Stimulated activated CD8-positive, alpha-beta memory T cell treated with anti-CD3 and anti-CD28 coated beads, Interleukin-15, amount 100 ng/mL, for 24 hours (primary cell): ENCODE measurements around the gene PLEKHG7.
"Not testable (repeated sequence)": the region's sequence is repeated elsewhere in the genome, so short reads cannot be mapped to it uniquely, and the experiment has no call there.

Source experiments
- DNase-seq: peaks from one replicate; pipeline ENCODE4 v3.0.0-alpha.2; 2020; ENCODE audit warnings: low read depth

Gene PLEKHG7

DNA sequence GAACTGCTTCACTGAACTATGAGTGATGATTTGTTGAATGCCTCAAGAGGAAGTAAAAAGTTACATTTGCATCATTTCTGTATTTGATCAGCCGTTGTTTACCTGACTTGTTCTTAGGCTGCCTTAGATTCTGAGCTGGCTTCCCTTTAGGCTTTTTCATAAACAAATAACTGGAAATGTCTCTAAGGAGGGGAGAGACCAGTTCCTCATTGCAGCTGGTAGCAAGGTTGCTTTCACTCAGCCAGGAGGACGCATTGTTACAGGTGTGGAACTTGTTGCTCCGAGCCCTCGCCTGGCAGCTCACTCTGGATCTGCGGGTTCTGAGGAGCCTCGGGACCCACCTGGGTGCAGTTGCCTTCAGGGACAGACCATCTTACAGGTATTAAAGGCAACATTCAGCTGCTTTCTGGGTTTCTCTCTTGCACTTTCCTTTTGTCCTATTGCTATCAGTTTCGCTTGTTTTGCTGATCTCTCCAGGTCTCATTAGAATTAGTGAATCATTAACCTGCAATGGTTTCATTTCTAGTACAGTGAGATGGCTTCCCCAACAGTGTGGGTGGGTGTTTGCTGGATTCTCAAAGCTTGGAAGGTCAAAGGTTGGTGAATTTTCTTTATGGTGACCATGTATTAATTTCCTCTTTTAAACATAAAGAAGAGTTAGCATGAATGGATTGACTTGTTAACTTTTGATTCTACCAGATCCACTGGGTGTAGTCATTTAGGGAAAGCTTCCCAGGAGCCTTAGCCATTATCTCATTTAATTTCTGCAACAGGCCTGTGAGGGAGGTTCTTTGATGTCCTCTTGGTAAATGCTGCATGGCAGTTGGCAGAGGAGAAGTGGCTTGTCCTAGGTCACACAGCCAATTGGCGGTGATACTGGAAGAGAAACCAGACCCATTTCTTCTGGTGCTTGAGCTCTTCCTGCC lies at the start of gene PLEKHG7:
Gene PLEKHG7, plus strand, starts transcription at position 236 of the 926 bp plus-strand sequence. CDS start 3,643 bp downstream, outside the sequence.
- no peak for DNase-seq

- not testable (repeated sequence) for DNase-seq
These were observed 48.5 kb upstream of the PLEKHG7 start for GRCh38 chr12:92654256-92654655.

DNA sequence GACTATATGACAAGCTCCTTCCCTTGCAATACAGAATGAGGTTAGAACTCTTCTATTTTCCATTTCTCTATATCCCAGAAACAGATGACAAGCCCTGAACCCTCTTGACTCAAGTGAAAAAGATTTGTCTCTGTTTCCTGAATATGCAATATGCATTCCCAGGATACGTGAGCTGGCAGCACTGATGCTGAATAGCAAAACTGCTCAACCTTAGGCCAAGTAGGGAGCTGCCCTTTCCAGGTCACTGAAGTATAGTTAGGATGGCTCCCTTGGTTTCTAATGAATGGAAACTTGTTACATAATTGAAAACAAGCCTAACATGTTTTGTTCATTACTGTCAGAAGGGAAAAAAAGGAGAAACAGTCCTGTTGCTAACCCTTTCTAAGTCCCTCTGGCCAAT lies 47.9 kb upstream of the PLEKHG7 start:
- no peak for DNase-seq

DNA sequence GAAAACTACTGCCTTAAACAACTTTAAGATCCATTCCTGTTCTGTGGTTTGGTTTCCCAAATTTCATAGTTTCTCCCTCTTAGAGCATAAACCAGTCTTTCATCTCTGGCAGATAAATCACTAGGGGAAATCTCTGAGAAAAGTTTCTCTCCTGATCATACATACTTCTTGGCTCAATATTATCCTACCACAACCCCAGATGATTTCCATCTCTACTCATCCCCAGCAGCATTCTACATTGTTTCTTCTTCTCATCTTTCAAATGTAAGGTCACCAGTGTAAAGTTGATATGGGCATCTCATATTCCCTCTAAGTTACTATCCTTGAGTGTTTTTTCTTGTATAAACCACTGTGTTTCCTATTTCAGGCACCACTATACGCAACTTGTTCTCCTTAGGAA lies 45.9 kb upstream of the PLEKHG7 start:
- no peak for DNase-seq

DNA sequence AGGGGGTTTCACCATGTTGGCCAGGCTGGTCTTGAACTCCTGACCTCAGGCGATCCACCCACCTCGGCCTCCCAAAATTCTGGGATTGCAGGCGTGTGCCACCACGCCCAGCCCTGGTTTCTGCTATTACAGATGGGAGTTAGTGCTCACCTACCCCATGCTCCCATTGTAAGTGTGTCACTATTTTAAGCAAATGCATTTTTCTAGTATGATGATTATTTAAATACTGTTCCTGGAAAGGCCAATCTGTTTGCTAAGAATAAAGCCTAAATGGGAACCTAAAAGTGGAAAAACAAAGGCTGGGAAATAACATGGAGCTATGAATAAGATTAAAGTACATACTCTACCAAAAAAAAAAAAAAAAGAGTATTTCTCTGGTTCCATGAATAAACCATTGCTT lies 45.0 kb upstream of the PLEKHG7 start:
- no peak for DNase-seq

DNA sequence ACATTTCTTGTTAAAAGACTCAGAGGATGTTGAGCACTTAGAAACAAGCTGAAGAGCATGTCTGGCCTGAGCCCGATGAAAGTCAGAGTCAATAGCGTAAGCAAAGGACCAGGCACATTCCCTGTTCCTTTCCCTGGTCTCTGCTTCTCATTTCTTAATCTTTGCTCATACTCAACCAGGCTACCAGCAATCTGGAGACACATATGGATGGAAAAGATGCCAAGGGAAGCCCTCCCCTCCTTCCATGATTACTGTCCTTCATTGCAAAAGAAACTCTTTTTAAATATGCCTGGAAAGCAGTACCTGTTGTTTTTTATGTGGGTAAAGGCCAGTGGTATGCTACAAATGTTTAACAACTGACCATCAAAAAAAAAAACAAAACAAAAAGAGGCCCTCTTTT lies 44.2 kb upstream of the PLEKHG7 start:
- DNase-seq, result no peak

DNA sequence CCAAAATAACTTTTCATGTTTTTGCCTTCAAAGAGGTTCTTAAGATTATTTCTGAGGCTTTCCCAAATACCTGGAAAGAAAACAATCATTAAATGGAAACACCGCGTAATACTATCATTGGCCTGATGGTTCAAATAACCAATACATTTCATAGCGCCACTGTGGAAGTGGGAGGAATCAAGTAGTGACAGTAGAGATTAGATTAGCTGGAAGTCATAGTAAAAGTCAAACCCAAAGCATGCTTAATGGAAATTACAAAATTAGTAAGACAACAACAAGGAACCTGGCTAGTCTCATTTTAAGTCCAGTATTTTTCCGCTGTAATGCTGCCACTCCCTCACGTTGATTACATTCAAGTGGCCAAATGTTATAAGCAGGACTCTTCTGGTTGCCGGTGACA lies 41.5 kb upstream of the PLEKHG7 start:
- DNase-seq, result no peak

DNA sequence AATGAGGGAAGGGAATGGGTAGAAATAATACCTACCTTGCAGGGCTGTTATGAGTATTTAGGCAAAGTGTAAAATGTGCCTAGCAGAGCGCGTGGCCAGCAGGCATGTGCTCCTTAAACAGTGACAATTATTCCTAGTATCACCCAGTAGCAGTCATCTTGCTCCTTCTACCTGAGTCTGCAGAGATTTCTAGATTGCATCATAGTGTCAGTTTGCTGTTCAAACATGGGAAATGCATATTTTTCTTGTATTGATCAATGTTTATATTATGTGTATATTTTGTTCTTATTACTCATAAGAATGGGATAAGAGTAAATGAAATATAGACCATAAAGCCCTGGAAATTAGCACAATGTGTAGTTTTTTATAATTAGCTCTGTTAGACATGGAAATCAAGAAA lies 37.3 kb upstream of the PLEKHG7 start:
- no peak for DNase-seq

DNA sequence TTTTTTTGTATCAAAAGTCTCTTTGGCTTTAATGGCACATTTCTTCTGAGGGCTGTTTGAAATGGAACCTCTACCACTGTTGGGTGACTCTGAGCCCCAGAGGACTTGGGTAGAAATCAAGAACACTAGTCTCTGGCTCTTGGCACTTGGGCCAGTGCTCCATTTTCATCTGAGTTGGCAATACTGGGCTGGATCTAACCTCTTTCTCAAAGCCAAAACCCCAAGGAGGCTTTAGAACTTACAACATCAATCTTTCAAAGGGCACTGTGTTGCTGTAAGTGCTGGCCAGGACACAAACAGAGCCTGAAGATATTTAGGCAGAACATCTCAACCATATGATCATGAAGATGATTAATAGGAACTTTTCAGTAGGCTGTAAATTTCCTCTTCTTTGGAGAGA lies 34.0 kb upstream of the PLEKHG7 start:
- no peak for DNase-seq

GRCh38 chr12:92671524-92671923 lies 31.3 kb upstream of the PLEKHG7 start:
- not testable (repeated sequence) for DNase-seq

DNA sequence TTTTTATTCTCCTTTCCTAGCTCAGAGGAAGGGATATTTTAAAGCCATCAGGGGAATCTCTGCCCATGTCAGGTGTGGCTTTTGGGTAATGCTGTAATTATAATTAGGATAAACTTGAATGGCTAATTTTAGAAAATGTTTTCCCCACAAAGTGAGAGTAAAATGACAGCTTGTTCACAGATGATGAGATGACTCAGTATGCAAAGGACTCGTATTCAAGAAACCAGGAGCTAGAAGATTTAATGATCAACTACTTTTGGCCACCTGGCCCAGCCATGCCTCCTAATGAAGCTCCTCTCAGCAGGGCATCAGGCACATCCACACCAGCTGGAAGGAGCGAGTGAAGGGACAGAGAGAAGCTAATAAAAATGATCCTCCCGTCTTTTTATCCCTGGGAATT lies 29.0 kb upstream of the PLEKHG7 start:
- no peak for DNase-seq

- DNase-seq, result no peak
These were observed 28.3 kb upstream of the PLEKHG7 start for GRCh38 chr12:92674500-92674899.

DNA sequence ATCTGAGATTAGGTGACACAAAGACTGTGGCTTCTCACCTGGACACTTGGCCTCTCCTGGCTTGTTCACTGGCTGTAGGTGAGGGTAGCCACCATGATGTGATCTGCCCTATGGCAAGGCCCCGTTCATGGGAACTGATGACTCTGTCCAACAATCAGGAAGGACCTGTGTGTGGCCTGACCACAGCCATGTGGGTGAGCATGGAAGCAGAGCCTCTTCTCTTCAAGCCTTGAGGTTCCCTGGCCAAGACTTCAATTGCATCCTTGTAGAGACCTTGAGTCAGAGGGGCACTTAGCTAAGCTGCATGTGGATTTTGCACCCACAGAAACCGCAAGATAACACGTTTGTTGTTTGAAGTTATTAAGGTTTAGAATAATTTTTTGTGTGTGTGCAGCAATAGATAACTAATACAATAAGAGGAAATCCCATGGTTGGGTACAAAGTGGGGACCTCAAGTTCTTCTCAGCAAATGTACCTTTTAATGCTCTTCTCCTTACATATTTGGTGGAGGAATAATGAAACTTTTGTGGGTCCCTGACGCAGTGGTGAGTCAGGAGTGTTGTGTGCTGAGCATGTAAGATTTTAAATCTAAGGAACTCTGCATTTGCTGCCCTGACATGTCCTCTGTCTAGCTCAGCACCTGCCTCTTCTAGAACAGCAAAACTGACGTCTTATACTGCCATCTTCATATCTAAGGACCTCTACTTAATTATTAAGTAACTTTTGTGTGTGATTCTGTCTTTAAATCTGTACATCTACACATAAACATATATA lies 27.5 kb upstream of the PLEKHG7 start:
- DNase-seq, result no peak

DNA sequence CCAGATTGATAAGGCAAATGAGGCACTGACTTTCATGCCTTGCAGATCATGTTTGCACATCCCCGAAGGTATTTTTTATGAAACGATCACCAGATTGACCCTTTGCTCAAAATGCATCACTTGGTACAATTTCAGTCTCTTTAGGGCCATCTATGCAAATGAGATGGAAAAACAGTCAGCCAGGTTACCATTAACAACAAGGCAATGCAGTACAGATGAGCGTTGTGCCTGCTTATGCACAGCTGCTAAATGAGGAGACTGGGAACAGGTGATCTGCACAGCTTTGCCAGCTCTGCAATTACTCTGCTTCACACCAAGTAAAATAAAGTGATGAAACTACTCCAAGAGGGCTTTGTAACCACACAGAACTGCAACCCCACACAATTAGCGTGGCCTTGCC lies 26.1 kb upstream of the PLEKHG7 start:
- no peak for DNase-seq

DNA sequence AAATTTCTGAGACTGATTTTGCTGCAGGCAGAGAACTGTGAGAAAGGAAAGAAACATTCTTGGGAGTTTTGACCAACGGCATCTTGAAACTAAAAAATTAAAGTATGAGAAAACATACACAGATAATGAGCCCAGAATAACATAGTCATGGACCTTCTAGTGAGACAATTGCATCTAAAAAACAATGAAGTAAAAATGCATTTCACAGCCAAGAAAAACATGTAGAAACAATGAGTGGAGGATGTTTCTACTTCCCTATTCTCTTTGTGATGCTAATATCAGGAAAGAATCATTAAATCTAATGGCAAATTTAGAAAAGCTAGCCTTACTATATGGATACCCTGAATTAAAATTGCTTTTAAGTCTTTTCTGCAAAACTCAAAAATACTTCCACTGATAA lies 12.2 kb upstream of the PLEKHG7 start:
- no peak for DNase-seq

- DNase-seq, result no peak
These were observed 7.7 kb upstream of the PLEKHG7 start for GRCh38 chr12:92695056-92695455.

DNA sequence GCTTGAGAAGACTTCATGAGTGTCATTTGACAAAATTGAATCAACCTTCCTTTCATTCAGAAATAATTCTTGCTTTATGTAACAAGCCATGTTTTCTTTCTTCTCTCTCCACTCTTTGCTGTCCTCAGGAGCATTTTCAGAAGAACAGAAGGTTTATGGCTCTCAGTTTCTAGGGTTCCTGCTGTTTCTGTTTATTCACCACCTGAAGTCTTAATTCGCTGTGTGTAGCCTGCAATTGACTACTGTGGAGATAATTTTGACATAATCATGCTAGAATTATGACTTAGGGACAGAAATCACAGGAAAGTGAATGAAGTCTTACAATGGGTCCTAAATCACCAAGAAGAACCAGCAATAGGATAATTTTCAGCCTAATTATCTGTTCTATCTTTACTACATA lies 7.2 kb upstream of the PLEKHG7 start:
- no peak for DNase-seq

- no peak for DNase-seq
These were observed 6.6 kb upstream of the PLEKHG7 start for GRCh38 chr12:92696216-92696615.

GRCh38 chr12:92698474-92698873 lies 4.3 kb upstream of the PLEKHG7 start:
- no peak for DNase-seq

DNA sequence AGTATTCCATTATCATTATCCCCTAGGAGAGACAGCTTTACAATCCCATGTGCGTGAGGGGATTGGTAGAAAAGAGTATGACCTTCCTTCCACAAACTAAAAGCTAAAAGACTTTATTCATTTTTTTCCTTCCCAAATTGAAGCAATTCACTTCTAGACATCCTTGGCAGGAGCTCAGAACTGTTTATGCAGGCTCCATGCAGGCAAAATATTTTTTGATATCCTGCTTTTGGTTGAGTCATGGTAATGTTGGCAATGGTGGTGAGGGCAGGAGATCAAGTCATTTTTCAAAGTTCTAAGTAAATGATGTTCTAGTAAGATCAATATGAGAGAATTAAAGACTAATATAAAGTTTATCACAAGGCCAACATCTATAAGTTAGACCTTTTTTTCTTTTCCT lies 1.3 kb upstream of the PLEKHG7 start:
- no peak for DNase-seq

DNA sequence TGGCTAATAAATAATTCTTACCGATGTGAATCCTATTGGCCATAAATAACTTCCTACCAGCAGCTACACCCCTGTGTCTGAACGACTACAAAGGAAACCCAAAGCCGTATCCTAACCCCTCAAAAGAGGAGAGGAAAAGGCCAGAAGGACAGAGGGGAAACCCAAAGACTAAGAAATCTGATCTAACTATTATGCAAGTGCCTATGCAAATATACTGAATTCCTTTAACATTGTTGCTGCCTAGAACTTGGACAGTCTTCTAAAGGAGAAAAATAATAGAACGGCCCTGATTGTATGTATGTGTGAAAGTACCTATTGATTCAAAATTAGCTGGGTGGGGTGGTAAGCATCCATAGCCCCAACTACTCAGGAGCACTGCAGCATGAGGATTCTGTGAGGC lies 997 bp downstream of the PLEKHG7 start:
- DNase-seq, result no peak

GRCh38 chr12:92706594-92706993 lies 3.8 kb downstream of the PLEKHG7 start:
- DNase-seq, result no peak

DNA sequence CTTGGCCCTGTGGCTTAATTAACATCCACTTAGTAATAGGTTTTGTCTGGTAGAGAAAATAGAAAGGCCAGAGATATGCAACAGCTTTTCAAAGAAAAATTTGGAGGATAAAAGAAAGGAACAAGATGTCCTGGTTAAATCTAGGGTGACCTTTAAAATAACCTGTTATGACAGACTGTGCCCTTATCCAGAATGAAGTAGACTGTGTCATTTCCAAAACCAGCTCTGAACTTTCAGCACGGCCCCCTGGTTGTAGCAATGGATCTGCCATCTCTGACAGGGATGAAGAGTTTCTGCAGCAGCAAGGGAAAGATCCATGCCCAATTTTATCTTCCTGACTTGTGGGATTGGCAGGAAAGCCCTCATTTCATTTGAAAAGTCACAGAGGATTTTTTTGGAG lies 5.1 kb downstream of the PLEKHG7 start:
- no peak for DNase-seq
